Metanephros (tissue), 1 donor: ENCODE measurements around the gene TBC1D23. TPM values are rescaled to one million over a fixed set of nuclear protein-coding genes. Genes with fewer than 3 reads are reported as not detected.

Source experiments
- total RNA-seq: library from RNA; depleted of rRNA; stranded (reverse); fragments of >200 nt; gene quantifications from one replicate; pipeline ENCODE4 v1.2.3, GENCODE V29; 2014

Gene TBC1D23
- total RNA-seq, result 36.5 TPM

GRCh38 chr3:100260685-100261484 is at the start of gene TBC1D23:
Gene TBC1D23, plus strand, starts transcription at chr3:100260992. Its CDS starts 27 bp downstream, at chr3:100261019.

GRCh38 chr3:100334488-100335351 is 73.9 kb downstream of the TBC1D23 start, which contains the start of gene NIT2:
Gene NIT2, plus strand, starts transcription at chr3:100334757. Its CDS starts 35 bp downstream, at chr3:100334792.

Other genes with a start within 250 kb of the TBC1D23 start
- 16.6 TPM for gene FILIP1L, start 146.5 kb upstream of the TBC1D23 start, total RNA-seq
- gene NIT2, start 73.8 kb downstream of the TBC1D23 start, total RNA-seq, result 30.2 TPM
- 53.5 TPM for gene TOMM70, start 140.1 kb downstream of the TBC1D23 start, total RNA-seq
- gene LNP1, start 140.5 kb downstream of the TBC1D23 start, total RNA-seq, result 5.1 TPM
- 15.5 TPM for gene TMEM45A, start 231.6 kb downstream of the TBC1D23 start, total RNA-seq